Measurements from ENCODE around the gene CENPX. TPM values are rescaled to one million over a fixed set of nuclear protein-coding genes. Genes with fewer than 3 reads are reported as not detected.

CENPX gene
- total and polyA plus RNA-seq, 2 of the 13 experiments (the other 11 are each of a cell fraction or from before 2014, with no cell fraction given): 92.7 to 170 TPM

DNA sequence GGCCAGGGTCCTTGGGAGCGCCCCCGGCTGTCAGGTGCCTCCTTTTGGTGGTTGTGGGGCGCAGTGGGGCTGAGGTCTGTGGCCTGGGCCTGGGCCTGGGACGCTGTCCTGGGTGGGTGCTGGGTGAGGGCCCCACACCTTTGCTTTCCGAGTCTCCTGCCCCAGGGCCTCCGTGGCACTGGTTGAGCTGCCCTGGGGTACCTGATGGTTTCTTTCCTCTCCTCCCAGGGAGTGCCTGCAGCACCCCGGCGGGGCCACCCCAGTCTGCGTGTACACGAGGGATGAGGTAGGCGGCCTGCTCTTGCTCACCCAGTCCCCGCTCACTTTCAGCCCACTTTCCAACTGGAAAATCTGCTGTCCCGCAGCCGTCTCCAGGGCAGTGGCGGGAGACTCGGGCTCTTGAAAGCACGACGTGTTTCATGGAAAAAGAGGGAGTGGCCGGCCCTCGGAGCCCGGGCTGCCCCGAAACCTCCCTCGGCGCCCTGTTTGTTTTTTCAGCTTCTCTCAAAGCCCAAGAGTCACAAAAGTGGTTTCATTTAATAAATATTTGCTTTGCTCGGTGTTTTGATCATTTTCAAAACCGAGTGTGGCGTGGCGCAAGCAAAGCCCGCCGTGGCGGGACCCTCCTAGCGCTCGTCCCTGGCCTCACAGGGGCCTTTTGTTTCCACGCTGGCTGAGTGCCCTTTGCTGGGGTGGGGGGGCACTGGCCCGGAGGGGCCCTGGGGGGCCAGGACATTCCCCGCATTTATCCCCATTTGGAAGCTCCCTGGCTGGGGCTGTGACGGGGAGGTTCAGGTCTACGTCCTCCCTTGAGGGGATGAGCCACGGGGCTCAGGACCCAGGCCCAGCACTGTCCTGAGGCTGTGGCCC lies 27.9 kb downstream of the CENPX start (continued):
- TF ChIP-seq, protein P1, sequence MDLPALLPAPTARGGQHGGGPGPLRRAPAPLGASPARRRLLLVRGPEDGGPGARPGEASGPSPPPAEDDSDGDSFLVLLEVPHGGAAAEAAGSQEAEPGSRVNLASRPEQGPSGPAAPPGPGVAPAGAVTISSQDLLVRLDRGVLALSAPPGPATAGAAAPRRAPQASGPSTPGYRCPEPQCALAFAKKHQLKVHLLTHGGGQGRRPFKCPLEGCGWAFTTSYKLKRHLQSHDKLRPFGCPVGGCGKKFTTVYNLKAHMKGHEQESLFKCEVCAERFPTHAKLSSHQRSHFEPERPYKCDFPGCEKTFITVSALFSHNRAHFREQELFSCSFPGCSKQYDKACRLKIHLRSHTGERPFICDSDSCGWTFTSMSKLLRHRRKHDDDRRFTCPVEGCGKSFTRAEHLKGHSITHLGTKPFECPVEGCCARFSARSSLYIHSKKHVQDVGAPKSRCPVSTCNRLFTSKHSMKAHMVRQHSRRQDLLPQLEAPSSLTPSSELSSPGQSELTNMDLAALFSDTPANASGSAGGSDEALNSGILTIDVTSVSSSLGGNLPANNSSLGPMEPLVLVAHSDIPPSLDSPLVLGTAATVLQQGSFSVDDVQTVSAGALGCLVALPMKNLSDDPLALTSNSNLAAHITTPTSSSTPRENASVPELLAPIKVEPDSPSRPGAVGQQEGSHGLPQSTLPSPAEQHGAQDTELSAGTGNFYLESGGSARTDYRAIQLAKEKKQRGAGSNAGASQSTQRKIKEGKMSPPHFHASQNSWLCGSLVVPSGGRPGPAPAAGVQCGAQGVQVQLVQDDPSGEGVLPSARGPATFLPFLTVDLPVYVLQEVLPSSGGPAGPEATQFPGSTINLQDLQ (CRISPR knock-in tag; IDR thresholded peaks at IDR 0.05): peak; percentile 95
- TF ChIP-seq, protein P2, sequence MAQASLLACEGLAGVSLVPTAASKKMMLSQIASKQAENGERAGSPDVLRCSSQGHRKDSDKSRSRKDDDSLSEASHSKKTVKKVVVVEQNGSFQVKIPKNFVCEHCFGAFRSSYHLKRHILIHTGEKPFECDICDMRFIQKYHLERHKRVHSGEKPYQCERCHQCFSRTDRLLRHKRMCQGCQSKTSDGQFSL (CRISPR knock-in tag; IDR thresholded peaks at IDR 0.05): peak; percentile 99
- TF ChIP-seq SAP130 (CRISPR knock-in tag; IDR thresholded peaks at IDR 0.05; ENCODE audit: low read depth) (peak; percentile 76), MED13 (CRISPR knock-in tag; IDR thresholded peaks at IDR 0.05) (peak; percentile 93), MIER2 (CRISPR knock-in tag; IDR thresholded peaks at IDR 0.05) (0 out of 2 replicates have a peak, but pooled peaks have one; percentile 4), PHF20 (CRISPR knock-in tag; IDR thresholded peaks at IDR 0.05) (peak; percentile 50; the same call in 1 of the 2 replicates), ELF4 (CRISPR knock-in tag; IDR thresholded peaks at IDR 0.05; ENCODE audit: borderline replicate concordance) (no peak)
- TF ChIP-seq, protein P3, sequence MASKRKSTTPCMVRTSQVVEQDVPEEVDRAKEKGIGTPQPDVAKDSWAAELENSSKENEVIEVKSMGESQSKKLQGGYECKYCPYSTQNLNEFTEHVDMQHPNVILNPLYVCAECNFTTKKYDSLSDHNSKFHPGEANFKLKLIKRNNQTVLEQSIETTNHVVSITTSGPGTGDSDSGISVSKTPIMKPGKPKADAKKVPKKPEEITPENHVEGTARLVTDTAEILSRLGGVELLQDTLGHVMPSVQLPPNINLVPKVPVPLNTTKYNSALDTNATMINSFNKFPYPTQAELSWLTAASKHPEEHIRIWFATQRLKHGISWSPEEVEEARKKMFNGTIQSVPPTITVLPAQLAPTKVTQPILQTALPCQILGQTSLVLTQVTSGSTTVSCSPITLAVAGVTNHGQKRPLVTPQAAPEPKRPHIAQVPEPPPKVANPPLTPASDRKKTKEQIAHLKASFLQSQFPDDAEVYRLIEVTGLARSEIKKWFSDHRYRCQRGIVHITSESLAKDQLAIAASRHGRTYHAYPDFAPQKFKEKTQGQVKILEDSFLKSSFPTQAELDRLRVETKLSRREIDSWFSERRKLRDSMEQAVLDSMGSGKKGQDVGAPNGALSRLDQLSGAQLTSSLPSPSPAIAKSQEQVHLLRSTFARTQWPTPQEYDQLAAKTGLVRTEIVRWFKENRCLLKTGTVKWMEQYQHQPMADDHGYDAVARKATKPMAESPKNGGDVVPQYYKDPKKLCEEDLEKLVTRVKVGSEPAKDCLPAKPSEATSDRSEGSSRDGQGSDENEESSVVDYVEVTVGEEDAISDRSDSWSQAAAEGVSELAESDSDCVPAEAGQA (IDR thresholded peaks at IDR 0.05; ENCODE audit: low read depth): 0 out of 2 replicates have a peak, but pooled peaks have one; percentile 22
- TF ChIP-seq, protein P3 (CRISPR knock-in tag; IDR thresholded peaks at IDR 0.05; ENCODE audit: borderline replicate concordance): 0 out of 2 replicates have a peak, but pooled peaks have one; percentile 71
- TF ChIP-seq, protein P4, sequence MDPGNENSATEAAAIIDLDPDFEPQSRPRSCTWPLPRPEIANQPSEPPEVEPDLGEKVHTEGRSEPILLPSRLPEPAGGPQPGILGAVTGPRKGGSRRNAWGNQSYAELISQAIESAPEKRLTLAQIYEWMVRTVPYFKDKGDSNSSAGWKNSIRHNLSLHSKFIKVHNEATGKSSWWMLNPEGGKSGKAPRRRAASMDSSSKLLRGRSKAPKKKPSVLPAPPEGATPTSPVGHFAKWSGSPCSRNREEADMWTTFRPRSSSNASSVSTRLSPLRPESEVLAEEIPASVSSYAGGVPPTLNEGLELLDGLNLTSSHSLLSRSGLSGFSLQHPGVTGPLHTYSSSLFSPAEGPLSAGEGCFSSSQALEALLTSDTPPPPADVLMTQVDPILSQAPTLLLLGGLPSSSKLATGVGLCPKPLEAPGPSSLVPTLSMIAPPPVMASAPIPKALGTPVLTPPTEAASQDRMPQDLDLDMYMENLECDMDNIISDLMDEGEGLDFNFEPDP (CRISPR knock-in tag; conservative IDR thresholded peaks at IDR 0.05): peak; percentile 96
- TF ChIP-seq, protein P5, sequence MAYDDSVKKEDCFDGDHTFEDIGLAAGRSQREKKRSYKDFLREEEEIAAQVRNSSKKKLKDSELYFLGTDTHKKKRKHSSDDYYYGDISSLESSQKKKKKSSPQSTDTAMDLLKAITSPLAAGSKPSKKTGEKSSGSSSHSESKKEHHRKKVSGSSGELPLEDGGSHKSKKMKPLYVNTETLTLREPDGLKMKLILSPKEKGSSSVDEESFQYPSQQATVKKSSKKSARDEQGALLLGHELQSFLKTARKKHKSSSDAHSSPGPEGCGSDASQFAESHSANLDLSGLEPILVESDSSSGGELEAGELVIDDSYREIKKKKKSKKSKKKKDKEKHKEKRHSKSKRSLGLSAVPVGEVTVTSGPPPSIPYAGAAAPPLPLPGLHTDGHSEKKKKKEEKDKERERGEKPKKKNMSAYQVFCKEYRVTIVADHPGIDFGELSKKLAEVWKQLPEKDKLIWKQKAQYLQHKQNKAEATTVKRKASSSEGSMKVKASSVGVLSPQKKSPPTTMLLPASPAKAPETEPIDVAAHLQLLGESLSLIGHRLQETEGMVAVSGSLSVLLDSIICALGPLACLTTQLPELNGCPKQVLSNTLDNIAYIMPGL (CRISPR knock-in tag; IDR thresholded peaks at IDR 0.05; ENCODE audit: borderline replicate concordance in 1 of 2, low read depth in 1 of 2): no peak; a peak in 2 of 4 replicates
- TF ChIP-seq, protein P6, sequence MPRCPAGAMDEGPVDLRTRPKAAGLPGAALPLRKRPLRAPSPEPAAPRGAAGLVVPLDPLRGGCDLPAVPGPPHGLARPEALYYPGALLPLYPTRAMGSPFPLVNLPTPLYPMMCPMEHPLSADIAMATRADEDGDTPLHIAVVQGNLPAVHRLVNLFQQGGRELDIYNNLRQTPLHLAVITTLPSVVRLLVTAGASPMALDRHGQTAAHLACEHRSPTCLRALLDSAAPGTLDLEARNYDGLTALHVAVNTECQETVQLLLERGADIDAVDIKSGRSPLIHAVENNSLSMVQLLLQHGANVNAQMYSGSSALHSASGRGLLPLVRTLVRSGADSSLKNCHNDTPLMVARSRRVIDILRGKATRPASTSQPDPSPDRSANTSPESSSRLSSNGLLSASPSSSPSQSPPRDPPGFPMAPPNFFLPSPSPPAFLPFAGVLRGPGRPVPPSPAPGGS (CRISPR knock-in tag; IDR thresholded peaks at IDR 0.05): no peak

Data from HepG2 (cell line).